NOMO-1 treated with DMSO at 0.1 percent for 48 hours (cell line): ENCODE data around the gene TJAP1.
"Not testable (repeated sequence)": the region's sequence is repeated elsewhere in the genome, so short reads cannot be mapped to it uniquely, and the experiment has no call there.

Experiments
- DNase-seq: peaks from one replicate; lab custom pipeline; 2025; ENCODE audit not compliant: unreplicated experiment; lab: John Stamatoyannopoulos, UW

Gene TJAP1

DNA sequence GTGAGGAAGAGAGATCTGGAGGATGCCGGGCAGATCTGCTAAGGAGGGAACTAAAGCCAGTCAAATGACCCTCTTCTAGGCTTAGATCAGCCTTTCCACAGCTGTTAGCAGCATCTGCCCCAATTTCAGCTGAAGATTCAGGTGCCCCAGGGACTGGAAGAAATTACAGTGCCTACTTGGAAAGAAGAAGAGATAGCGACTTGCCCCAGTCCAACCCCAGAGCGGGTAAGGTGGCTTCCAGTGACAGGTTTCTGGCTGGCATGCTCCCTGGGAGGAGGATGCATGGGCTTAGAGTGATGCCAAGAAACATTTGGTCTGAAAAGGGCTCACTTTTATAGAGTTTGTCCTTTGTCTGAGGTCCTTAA lies 620 bp downstream of the TJAP1 start:
- no peak for DNase-seq

DNA sequence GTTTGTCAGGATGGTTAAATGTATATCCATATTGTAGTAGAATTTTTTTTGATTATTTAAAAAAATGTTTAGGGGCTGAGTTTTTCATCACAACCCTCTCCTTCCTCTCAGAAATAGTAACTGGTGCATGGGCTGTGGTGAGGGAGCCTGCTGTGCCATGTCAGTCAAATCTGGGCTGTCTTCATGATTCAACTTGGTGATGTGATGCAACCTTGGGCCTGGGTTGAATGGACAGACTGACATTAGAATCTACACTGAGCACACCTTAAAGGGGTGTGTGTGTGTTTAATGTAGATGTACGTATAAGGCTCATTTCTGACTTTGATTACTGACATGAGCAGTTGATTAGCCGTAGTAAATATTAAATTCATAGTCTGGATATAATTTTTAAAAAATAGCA lies 3.7 kb downstream of the TJAP1 start:
- DNase-seq, result no peak

DNA sequence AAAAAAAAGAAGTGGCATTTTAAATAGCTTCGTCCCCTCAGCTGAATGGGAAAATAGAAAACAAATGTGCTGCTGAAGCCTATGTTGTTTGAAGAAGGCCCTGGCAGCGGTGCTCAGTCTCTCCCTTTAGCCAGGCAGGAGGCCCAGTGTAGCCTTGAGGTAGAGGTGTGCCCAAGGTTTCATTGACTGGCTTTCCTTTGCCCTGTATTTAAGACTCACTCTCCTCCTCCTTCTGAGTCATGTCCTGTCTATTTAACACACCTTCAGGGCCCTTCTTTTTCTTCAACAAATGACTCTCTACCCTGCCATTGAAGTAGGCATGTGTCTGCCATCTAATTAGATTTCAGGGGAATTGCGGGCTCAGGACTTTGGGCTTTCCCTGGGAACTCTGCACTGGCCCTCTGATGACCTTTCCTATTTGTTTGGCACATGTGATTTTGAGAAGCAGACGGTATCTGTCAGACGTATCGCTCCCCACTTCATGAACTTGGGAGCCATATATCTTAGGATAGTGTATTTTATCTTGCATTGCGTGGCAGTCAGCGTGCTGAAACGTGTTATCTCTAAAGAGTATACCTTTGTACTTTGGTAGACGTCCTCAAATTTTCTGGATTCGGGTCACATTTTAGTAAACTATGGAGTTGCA lies 4.3 kb downstream of the TJAP1 start:
- no peak for DNase-seq

DNA sequence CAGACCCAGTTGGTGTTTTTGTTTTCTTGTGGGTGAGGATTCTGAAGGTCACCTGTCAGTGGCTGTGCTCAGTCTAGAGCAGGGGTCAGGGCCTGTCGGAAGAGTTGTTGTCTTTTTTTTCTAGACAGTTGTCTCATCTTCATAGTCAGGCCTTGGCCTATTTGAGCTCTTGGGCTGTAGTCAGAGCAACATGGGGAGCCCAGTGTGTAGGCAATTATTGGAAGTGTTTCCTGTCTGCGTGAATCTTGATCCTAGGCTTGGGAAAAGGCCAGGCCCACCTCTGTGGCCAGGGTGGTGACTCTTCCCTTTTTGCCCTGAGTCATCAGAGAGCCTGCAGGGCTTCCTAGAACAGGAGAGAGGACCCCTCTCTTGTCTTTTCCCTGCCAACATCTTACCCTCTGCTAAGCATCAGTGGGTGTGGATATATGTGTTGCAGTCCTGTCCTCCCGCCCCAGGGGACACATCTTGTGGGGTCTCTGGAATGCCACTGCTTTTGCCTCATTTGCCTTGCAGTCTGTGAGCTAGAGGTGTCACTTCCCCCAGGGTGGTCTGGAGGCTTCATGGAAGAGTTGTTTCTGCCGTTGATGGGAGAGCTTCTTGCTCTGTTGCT lies 11.4 kb downstream of the TJAP1 start:
- DNase-seq, result no peak

DNA sequence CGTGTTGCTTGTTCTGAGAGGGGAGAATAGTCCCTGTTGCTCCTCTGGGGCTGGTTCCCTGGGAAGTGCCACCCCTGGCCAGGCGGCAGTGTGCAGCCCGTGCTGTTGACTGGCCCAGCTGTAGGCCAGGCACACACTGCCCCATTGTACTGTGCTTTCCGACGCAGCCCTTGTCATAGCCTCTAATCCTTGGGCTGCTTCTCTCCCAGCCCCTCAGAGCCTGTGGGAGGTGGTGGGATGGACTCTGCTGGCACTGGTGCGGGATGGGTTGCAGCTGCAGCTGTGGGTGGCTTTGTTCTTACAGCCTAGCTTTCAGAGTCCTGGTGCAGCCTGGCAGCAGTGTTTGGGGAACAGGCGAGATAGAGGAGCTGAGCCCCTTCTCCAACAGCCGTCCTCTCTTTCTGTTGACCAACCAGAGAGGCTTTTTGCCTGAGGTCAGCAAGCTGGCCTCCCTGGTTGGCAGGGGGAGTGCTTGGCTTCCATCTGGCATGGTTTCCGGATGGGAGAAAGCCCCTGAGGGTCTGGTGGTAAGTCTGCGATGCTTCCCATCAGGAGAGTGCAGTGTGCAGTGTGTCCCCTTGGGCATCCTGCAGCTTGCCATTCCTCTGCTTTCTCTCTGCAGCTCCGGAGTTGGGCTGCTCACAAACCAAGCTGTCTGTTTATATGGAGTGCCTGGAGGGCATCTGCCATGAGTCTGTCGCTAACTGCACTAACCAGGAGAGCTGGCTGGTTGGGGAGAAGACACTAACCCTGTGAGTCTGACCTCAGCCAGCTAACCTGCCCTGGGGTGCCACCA lies 12.1 kb downstream of the TJAP1 start:
- no peak for DNase-seq

DNA sequence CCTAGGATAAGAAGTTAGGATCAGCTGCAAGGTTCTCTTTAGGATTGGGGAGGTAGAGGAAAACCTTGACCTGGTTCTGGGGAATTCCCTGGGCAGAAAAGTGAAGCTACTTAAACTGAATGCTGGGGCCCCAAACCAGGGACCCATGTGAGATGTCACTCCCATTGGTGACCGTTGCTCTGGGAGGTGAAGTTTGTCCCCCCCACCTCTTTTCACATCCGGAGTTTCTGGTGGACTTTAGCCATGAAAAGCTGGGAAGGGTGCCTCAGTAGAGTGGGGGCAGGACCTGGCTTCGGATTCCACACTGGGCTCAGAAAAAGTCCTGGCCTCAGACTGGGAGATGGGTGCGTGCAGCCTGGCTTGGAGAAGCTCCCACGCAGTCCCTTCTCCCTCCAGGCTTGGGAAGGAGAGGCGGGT lies 13.2 kb downstream of the TJAP1 start:
- no peak for DNase-seq

DNA sequence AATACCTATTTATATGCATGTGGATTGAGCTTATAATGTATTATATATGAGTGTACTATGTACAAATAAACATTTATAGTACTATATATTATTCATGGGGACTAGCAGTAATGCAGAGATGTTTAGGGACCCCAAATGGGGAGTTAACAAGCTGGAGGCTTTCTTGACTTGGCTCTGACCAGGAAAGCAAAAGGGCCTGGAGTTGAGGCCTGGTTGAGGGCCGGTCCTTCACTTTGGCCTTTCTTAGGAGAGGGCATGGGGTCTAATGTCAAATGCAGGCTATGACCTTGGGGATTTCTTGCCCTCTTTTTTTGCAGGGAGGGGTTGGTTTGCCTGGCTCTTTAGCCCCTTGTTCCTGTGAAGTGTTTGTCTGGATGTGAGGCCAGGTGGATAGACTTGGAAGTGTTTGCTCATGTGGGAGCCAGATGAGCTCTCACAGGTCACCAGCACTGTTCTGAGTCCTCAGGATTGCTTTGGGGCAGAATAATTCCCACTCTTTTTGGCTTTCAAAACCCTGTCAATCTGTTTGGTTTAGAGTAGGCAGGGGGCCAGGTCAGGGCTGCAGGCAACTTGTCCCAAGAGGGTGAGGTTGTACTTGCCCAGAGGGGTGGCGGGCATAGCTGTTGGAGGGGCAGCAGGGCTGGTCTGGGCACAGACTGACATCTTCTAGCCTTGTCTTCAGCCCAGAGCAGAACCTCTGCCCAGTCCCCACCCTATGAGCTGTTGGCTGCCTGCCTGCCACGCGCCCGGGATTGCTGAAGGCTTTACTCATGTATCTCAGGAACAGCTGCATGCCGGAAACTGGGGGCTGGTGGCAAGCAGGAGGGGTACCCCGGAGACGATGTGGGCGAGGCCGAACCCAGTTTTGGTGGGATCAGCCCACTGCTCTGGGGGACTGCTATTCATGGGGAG lies 14.6 kb downstream of the TJAP1 start:
- DNase-seq, result no peak

DNA sequence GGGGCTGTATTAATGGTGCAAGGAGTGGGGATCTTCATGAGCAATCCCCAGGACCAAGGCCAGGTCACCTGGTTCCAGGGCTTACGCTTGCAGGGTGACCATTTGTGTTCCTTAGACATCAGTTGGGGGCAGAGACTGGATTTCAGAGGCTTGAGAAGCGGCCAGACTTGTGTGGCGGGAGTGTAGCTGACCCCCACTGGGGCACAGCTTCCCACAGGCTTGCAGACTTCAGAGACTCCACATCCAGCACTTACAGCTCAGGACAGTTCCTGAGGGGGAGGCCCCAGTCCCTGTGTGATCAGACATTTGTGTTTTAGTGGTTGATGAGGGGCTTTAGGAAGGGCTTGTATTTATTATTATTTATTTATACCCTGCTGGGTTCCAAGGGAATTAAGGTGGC lies 15.3 kb downstream of the TJAP1 start:
- DNase-seq, result no peak

DNA sequence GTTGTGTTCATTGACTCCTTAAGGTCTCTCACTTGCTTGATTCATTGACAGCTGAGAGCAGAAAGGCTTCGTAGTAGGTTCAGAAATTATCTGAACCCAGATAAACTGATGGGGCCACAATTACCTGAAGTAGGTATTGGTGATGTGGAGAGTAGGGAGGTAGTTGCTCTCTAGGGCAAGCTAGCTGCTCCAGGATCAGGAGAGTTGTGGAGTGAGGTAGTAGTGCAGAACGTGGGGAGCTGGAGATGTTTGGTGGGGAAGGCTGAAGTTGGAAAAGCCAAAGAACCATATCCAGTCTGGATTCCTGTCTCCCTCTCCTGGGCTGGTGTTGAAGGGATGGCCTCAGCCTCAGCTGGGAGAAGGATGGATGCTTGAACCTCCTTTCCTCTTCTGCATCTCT lies 15.9 kb downstream of the TJAP1 start:
- no peak for DNase-seq

DNA sequence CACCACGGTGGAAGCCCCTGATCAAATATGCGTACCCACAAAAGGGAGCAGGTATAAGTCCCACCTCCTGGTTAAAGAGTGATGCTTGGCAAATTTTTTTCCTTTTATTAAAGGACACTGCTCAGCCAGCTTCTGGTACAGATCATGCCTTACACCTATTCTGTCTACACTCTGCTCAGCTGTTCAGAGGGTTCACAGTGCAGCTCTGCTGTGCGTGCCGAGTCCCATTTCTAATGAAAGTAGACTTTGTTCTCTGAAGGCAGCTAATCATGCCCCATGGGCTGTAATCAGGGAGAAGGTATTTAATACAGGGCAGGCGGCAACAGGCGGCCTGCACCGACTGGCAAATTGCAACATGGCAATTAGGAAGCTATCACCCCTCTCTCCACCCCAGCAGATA lies 16.5 kb downstream of the TJAP1 start:
- no peak for DNase-seq

DNA sequence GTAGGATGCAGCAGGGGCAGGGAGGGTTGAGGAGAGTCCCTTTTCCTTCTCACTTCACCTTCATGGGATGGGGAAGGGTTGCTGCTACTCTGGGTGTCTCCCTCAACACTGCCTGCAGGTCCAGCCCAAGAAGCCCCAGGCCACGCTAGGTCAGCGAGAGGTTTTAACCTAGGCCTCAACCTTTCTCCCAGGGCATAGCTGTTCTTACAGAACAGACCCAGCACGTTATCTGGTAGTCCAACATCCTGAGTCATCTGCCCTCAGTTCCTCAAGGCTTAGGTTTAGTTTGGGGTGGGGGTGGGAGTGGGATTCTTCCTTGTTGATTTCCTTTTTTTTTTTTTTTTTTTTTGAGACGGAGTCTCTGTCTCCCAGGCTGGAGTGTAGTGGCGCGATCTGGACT lies 17.0 kb downstream of the TJAP1 start:
- DNase-seq, result no peak

DNA sequence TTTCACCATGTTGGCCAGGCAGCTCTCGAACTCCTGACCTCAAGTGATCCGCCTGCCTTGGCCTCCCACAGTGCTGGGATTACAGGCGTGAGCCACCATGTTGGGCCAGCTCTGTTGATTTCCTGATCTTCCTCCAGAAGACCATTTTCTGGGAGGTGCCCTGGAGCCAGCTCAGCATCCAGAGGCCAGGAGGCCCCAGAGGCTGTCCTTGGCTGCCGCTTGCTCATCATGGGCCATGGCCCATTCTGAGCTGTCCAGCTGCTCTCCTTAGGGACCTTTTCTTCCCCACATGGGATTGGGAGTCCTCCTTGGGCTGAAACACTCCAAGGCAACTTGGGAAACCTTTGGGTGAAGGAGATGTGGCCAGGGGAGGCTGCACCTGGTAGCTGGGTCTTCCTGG lies 17.4 kb downstream of the TJAP1 start:
- no peak for DNase-seq

DNA sequence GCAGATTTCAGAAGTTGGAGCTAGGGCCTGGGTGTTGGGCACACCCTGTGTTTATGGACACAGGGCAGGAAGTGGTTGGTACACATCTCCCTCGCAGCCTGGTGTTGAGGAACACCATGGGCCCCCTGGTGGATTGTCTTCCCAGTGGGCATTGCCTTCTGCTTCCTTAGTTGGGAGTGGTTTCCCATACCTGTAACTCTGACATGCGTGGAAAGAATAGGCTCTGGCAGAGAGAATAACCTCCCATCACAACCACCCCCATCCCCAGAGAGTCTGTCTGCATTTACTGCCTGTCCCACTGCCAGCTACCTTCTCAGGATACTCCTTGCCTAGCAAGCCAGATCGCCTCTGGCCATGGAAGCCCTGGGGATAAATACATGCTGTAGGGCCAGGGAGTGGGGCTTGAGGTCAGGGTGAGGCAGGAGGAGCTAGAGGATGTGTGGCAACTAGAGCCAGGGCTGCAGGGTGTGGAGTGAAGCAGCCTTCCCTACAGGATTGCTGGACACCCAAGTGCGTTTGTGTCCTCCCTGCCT lies 18.1 kb downstream of the TJAP1 start:
- no peak for DNase-seq

DNA sequence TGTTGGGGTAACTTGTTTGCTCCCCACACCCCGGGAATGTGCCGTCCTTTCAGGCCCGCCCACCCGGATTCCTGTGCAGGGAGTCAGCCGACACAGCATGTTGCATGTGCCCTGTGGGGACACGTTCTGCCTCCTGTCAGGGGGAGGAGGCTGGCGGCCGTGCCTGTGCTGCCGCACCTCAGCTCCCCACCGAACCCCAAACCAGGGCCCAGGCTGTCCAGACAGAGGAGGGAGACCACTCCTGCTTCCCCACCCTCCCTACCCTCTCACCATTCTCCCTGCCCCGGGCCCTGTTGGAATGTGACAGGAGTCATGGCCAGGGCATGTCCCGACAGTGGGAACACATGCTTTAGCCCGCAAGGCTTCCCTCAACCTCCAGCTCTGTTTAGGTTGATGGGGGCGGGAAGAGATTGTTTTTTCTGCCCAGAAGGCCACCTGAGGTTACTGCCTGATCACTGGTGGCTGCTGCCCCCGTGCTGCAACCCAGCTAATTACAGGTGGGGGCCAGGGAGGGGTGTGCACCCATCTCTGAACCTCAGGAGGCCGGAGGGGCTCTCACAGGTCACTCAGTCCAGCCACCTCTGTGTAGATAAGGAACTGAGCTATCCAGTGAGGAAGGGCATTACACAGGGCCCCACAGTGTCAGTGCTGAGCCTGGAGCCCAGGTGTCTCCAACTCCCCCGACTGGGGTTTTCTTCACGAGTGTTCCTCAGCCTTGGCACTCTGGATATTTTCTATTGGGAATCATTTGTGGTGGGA lies 19.2 kb downstream of the TJAP1 start:
- no peak for DNase-seq

DNA sequence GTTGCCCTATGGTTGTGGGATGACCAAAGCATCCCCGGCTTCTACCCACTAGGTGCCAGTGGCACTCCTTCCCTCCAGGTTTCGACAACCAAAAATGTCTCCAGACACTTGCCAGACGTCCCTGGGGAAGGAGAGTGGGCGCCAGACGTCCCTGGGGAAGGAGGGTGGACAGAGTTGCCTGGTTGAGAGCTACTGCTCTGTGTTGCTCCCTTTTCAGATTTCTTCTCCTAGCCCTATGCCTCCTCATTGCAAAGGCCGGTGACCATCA lies 19.7 kb downstream of the TJAP1 start:
- no peak for DNase-seq

DNA sequence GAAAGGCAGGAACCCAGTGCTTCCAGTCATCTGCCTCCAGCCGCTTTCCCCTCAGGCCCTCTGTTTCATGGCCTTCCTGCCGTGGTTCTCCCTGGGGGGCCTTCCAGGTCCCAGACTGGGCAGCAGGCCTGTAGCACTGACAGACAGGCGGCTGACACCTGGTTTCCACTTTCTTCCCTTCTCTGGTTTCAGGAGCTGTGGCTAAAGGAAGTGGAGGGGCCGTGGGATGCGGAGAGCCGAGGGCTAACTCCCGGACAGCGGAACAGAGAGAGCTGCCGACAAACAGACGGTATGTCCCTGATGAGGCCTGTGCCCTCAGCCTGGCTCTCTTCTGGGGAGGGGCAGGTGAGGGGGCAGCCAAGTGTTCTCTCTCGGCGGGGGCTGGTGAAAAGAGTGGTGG lies 20.3 kb downstream of the TJAP1 start:
- no peak for DNase-seq

DNA sequence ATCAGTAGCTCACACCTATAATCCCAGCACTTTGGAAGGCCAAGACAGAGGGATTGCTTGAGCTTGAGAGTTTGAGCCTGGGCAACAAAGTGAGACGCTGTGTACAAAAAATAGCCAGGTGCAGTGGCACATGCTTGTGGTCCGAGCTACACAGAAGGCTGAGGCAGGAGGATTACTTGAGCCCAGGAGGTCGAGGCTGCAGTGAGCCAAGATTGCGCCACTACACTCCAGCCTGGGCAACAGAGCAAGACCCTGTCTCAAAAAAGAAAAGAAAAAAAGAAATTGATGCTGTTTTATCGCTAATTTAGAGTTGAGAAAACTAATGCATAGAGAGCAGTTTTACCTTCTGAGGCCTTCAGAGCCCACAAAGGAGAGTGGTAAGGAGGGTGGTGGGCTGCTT lies 20.9 kb downstream of the TJAP1 start:
- not testable (repeated sequence) for DNase-seq

DNA sequence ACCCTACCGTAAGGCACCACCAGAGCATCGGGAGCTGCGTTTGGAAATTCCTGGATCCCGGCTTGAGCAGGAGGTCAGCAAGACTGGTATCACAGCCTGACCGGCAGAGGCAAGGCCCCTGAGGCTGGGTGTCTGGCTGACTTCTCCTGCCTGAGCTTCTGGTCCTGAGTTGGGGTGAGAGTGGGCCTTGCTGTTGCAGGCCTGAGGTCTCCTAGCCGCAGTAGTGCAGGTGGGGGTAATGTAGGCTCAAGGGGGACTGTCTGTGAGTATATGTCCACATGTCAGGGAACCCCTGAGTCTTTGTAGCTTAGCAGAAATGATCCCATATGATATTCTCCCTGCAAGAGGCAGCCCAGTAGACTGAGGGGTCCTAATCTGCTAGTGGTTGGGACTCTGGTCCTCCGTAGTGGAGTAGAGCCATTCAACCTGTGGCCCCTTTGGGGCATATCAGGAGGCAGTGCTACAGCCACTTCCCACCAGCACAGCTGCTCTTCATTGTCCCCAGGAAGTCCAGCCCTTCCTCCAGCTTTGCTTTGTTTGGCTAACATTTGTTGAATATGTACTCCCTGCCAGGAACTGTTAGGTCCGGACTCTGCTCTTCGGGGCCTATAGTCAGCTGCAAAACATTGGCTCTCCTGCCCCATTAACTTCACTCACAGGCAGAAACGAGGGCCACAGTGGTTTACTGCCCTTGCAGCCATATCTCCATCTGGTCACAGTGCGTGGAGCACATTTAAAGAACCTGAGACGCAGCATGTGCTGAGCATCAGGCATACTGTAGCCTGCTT lies 21.9 kb downstream of the TJAP1 start:
- no peak for DNase-seq

DNA sequence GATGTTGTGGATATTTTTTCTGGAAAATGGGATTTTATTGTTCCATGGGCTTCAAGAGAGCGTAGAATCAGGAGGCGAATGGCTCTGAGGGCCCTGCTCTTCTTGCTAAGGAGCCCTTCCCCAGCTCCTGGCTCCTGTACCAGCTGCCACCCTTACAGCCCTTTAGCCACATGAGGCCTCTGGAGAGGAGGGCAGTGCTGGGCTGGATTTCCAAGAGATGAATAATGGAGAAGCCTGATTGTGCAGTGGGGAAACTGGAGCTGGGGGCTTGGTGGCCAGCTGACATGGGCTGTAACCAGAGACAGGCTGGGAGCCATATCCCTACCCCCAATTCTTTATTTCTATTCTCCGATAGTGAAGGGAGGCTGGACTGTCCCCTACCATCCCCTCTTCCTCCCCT lies 23.6 kb downstream of the TJAP1 start:
- no peak for DNase-seq

DNA sequence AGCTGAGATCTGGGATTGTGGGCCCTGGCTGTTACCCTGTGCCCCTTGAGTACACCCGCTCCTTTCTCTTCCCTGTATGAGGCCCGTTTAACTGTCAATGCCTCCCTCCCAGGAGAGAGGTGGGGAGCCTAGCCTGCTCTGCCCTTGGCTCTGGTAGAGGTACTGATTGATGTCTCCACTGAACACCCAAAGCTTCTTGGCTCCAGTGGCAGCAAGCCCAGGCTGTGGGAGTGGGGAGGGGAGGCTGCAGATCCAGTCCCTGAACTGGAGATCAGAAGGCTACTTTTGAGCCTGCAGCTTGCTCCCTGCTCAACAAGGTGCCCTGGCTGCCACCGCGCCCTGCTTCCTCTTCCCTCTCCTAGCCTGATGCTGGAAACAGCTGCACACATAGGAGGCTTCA lies 25.3 kb downstream of the TJAP1 start:
- DNase-seq, result no peak
